ENCODE data around the gene VKORC1. TPM values are rescaled to one million over a fixed set of nuclear protein-coding genes. Genes with fewer than 3 reads are reported as not detected.

VKORC1 gene
- total RNA-seq, 1 donor from 2014 or later: 78.9 TPM

GRCh38 chr16:31113121-31114120, 18.8 kb upstream of the VKORC1 start:
- Mint-ChIP-seq H3K4me1 (ENCODE audit: unreplicated experiment) (peaks cover 2% of the 10 kb centered on the region), H3K27ac (peak overlapping the region; percentile 62), H3K9me3 (no peaks in the 10 kb centered on the region), H3K27me3 (no peaks in the 10 kb centered on the region), H3K36me3 (peaks cover 11% of the 10 kb centered on the region), H3K4me3 (peak overlapping the region; percentile 58)
- no peak for DNase-seq (ENCODE audit: extremely low spot score, unreplicated experiment)
- no peak for TF ChIP-seq CTCF (conservative IDR thresholded peaks at IDR 0.05)

GRCh38 chr16:31112711-31113110, 18.1 kb upstream of the VKORC1 start:
- no peak overlapping the region for H3K4me3 Mint-ChIP-seq
- peaks cover 11% of the 10 kb centered on the region for H3K36me3 Mint-ChIP-seq
- no peaks in the 10 kb centered on the region for H3K27me3 Mint-ChIP-seq
- no peak for DNase-seq (ENCODE audit: extremely low spot score, unreplicated experiment)
- no peaks in the 10 kb centered on the region for H3K9me3 Mint-ChIP-seq
- no peak for TF ChIP-seq CTCF (conservative IDR thresholded peaks at IDR 0.05)
- peaks cover 5% of the 10 kb centered on the region for H3K4me1 Mint-ChIP-seq (ENCODE audit: unreplicated experiment)
- no peak overlapping the region for H3K27ac Mint-ChIP-seq

GRCh38 chr16:31111881-31112466, 17.4 kb upstream of the VKORC1 start:
- H3K36me3 Mint-ChIP-seq: peaks cover 11% of the 10 kb centered on the region
- TF ChIP-seq CTCF (conservative IDR thresholded peaks at IDR 0.05): no peak
- H3K27ac Mint-ChIP-seq: no peak overlapping the region
- no peak overlapping the region for H3K4me3 Mint-ChIP-seq
- peaks cover 10% of the 10 kb centered on the region for H3K4me1 Mint-ChIP-seq (ENCODE audit: unreplicated experiment)
- no peaks in the 10 kb centered on the region for H3K9me3 Mint-ChIP-seq
- DNase-seq (ENCODE audit: extremely low spot score, unreplicated experiment): no peak
- no peaks in the 10 kb centered on the region for H3K27me3 Mint-ChIP-seq

GRCh38 chr16:31110106-31111034, 15.8 kb upstream of the VKORC1 start:
- H3K9me3 Mint-ChIP-seq: no peaks in the 10 kb centered on the region
- no peak for DNase-seq (ENCODE audit: extremely low spot score, unreplicated experiment)
- no peak overlapping the region for H3K27ac Mint-ChIP-seq
- H3K36me3 Mint-ChIP-seq: peaks cover 11% of the 10 kb centered on the region
- TF ChIP-seq CTCF (conservative IDR thresholded peaks at IDR 0.05): no peak
- peaks cover 10% of the 10 kb centered on the region for H3K4me1 Mint-ChIP-seq (ENCODE audit: unreplicated experiment)
- no peaks in the 10 kb centered on the region for H3K27me3 Mint-ChIP-seq
- peak overlapping the region; percentile 87 for H3K4me3 Mint-ChIP-seq

- Mint-ChIP-seq H3K27ac (no peak overlapping the region), H3K36me3 (peaks cover 11% of the 10 kb centered on the region), H3K9me3 (no peaks in the 10 kb centered on the region), H3K4me1 (ENCODE audit: unreplicated experiment) (peaks cover 10% of the 10 kb centered on the region), H3K4me3 (peak overlapping the region; percentile 87), H3K27me3 (no peaks in the 10 kb centered on the region)
- no peak for TF ChIP-seq CTCF (conservative IDR thresholded peaks at IDR 0.05)
- no peak for DNase-seq (ENCODE audit: extremely low spot score, unreplicated experiment)
Observed at GRCh38 chr16:31109622-31110021, 15.0 kb upstream of the VKORC1 start.

Data from type B pancreatic cell (in vitro differentiated cells).